Body of pancreas (tissue), 4 donors: ENCODE results near the gene CHD6.

Experiments
- POLR2A ChIP-seq, 3 donors: fragments of 450-650 bp; IDR thresholded peaks; one replicate each; pipeline ENCODE4 v1.6.1; 2016; ENCODE audit warnings: antibody characterized with exemption in 3 of 3, mild to moderate bottlenecking in 2 of 3
- TF ChIP-seq, protein P1 (sequence below), 7 experiments: fragments of 450-650 bp in 4 of 7; fragments of 200-600 bp in 3 of 7; sonication (generic) in 3 of 7; IDR thresholded peaks; one replicate each; pipeline ENCODE4 v1.5.1; 2016 to 2019; ENCODE audit warnings: antibody characterized with exemption in 7 of 7

DNA sequence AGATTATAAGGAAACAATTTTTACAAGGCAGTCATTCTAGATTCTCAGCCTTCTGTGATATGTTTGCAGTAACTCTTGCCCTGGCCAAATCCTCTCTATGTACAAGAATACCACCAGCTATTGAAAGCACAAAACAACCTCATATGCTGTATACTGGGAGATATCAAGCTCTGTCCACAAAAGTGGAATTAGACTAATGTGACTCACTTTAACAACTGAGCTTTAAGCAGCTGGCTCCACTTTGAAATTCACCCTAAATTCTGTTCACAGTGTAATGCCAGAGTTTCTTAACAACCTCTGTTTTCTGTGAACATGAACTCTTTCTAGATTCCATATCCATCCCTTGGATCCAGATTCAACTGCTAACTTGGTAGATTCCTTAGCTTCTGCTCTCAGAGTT is 47.6 kb downstream of the CHD6 start:
- TF ChIP-seq, protein P1, sequence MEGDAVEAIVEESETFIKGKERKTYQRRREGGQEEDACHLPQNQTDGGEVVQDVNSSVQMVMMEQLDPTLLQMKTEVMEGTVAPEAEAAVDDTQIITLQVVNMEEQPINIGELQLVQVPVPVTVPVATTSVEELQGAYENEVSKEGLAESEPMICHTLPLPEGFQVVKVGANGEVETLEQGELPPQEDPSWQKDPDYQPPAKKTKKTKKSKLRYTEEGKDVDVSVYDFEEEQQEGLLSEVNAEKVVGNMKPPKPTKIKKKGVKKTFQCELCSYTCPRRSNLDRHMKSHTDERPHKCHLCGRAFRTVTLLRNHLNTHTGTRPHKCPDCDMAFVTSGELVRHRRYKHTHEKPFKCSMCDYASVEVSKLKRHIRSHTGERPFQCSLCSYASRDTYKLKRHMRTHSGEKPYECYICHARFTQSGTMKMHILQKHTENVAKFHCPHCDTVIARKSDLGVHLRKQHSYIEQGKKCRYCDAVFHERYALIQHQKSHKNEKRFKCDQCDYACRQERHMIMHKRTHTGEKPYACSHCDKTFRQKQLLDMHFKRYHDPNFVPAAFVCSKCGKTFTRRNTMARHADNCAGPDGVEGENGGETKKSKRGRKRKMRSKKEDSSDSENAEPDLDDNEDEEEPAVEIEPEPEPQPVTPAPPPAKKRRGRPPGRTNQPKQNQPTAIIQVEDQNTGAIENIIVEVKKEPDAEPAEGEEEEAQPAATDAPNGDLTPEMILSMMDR (IDR thresholded peaks at IDR 0.05), result no peak
- no peak for TF ChIP-seq POLR2A (IDR thresholded peaks at IDR 0.05)
